K562 (cell line): ENCODE measurements around the gene MRPL55. TPM values are rescaled to one million over a fixed set of nuclear protein-coding genes. Genes with fewer than 3 reads are reported as not detected.

Source experiments
- ASH1L ChIP-seq: fragments of 450-650 bp; IDR thresholded peaks from 2 replicates; pipeline ENCODE4 v1.6.1; 2018; ENCODE audit warnings: borderline replicate concordance, mild to moderate bottlenecking, low read depth; ENCODE audit not compliant: partially characterized antibody
- CREM ChIP-seq: IDR thresholded peaks from 2 replicates; pipeline ENCODE4 v1.6.1; 2014; ENCODE audit warnings: antibody characterized with exemption, low read depth
- GABPB2 ChIP-seq: fragments of 250-450 bp; sonication (Bioruptor Pico); conservative IDR thresholded peaks from 2 replicates; pipeline ENCODE4 v1.5.1; 2021; ENCODE audit warnings: mild to moderate bottlenecking
- HDAC1 ChIP-seq, 2 experiments: fragments of 450-650 bp; IDR thresholded peaks; 2 replicates each; pipeline ENCODE4 v1.6.1; 2016 to 2017; ENCODE audit warnings: inconsistent platforms in 1 of 2, mild to moderate bottlenecking in 1 of 2, moderate library complexity in 1 of 2
- HDGF ChIP-seq: fragments of 450-650 bp; IDR thresholded peaks from 2 replicates; pipeline ENCODE4 v1.6.1; 2016
- HMG20B ChIP-seq: fragments of 250-450 bp; sonication (Bioruptor Pico); IDR thresholded peaks from 2 replicates; pipeline ENCODE4 v1.5.0; 2021; ENCODE audit warnings: mild to moderate bottlenecking
- HOXB6 ChIP-seq: fragments of 250-450 bp; sonication (Bioruptor Pico); IDR thresholded peaks from 2 replicates; pipeline ENCODE4 v1.5.1; 2022; ENCODE audit warnings: mild to moderate bottlenecking, borderline replicate concordance
- NFXL1 ChIP-seq: fragments of 450-650 bp; formaldehyde crosslinking; IDR thresholded peaks from 2 replicates; pipeline ENCODE4 v1.4.0; 2021; ENCODE audit warnings: mild to moderate bottlenecking
- PBX2 ChIP-seq, 2 experiments: IDR thresholded peaks in 1 of 2; conservative IDR thresholded peaks in 1 of 2; 2 replicates each; pipeline ENCODE4 v1.6.1; 2016; ENCODE audit warnings: low read depth in 2 of 2, mild to moderate bottlenecking in 1 of 2, missing compliant biosample characterization in 1 of 2, missing genetic modification characterization in 1 of 2, moderate library complexity in 1 of 2
- PHF21A ChIP-seq: fragments of 450-650 bp; IDR thresholded peaks from 2 replicates; pipeline ENCODE4 v1.6.1; 2017; ENCODE audit warnings: low read depth, borderline replicate concordance
- RHOXF2B ChIP-seq: fragments of 250-450 bp; sonication (Bioruptor Pico); conservative IDR thresholded peaks from 2 replicates; pipeline ENCODE4 v1.5.1; 2021
- SRSF9 ChIP-seq: fragments of 200-400 bp; formaldehyde crosslinking; IDR thresholded peaks from 2 replicates; pipeline ENCODE4 v1.6.1; 2017; ENCODE audit warnings: low read depth, low read length, borderline replicate concordance
- THAP7 ChIP-seq: fragments of 250-450 bp; sonication (Bioruptor Pico); IDR thresholded peaks from 2 replicates; pipeline ENCODE4 v1.5.0; 2021
- ZBED1 ChIP-seq: IDR thresholded peaks from 2 replicates; pipeline ENCODE4 v1.6.1; 2014
- ZBTB7A ChIP-seq: IDR thresholded peaks from 2 replicates; pipeline ENCODE4 v1.6.1; 2011; ENCODE audit warnings: low read depth, mild to moderate bottlenecking, low read length, moderate library complexity, borderline replicate concordance; ENCODE audit not compliant: control insufficient read depth
- ZC3H8 ChIP-seq: fragments of 450-650 bp; IDR thresholded peaks from 2 replicates; pipeline ENCODE4 v1.6.1; 2017
- ZKSCAN1 ChIP-seq: fragments of 150-350 bp; IDR thresholded peaks from 2 replicates; pipeline ENCODE4 v1.6.1; 2016; ENCODE audit warnings: low read depth, low read length
- ZKSCAN8 ChIP-seq: fragments of 200-800 bp; sonication (Bioruptor generic); IDR thresholded peaks from 2 replicates; pipeline ENCODE4 v1.6.1; 2016; ENCODE audit warnings: missing genetic modification characterization, missing compliant biosample characterization
- ZNF23 ChIP-seq: fragments of 250-450 bp; sonication (Bioruptor Pico); IDR thresholded peaks from 2 replicates; pipeline ENCODE4 v1.4.0; 2020; ENCODE audit warnings: mild to moderate bottlenecking
- ZNF77 ChIP-seq: fragments of 250-450 bp; sonication (Bioruptor Pico); IDR thresholded peaks from 2 replicates; pipeline ENCODE4 v1.5.0; 2020
- polyA plus RNA-seq, 8 experiments: library from polyadenylated mRNA; depleted of rRNA in 4 of 8; stranded (reverse) in 5 of 8; unstranded in 3 of 8; fragments of >200 nt; fragmentation: Nextera tagmentation in 2 of 8; fragmentation: Illumina TruSeq in 1 of 8; extraction: Ambion mirVana in 2 of 8; extraction: Trizol in 1 of 8; gene quantifications; 2 replicates each; pipeline versions ENCODE4 v1.2.1 to v1.2.3, GENCODE V29; 2011 to 2014; ENCODE audit warnings: inconsistent platforms in 1 of 8, missing spikeins in 1 of 8
- total RNA-seq, 7 experiments: library from RNA; depleted of rRNA in 6 of 7; stranded (reverse); fragments of >200 nt in 6 of 7; fragmentation: Illumina TruSeq in 2 of 7; extraction: Trizol in 2 of 7; gene quantifications; 2 replicates each; pipeline versions ENCODE4 v1.2.1 to v1.2.3, GENCODE V29; 2011 to 2021; ENCODE audit warnings: low replicate concordance in 1 of 7
- TF ChIP-seq, protein P1 (sequence below): fragments of 450-650 bp; IDR thresholded peaks from 2 replicates; pipeline ENCODE4 v1.6.1; 2016; ENCODE audit warnings: borderline replicate concordance
- TF ChIP-seq, protein P2 (sequence below): fragments of 250-450 bp; sonication (Bioruptor Pico); IDR thresholded peaks from 2 replicates; pipeline ENCODE4 v1.5.0; 2020; ENCODE audit warnings: mild to moderate bottlenecking, borderline replicate concordance

The MRPL55 gene
- total and polyA plus RNA-seq, 9 of the 15 experiments (the other 6 are each of a cell fraction or from before 2014, with no cell fraction given) = 34.9 to 228 (median 81.0) TPM

DNA sequence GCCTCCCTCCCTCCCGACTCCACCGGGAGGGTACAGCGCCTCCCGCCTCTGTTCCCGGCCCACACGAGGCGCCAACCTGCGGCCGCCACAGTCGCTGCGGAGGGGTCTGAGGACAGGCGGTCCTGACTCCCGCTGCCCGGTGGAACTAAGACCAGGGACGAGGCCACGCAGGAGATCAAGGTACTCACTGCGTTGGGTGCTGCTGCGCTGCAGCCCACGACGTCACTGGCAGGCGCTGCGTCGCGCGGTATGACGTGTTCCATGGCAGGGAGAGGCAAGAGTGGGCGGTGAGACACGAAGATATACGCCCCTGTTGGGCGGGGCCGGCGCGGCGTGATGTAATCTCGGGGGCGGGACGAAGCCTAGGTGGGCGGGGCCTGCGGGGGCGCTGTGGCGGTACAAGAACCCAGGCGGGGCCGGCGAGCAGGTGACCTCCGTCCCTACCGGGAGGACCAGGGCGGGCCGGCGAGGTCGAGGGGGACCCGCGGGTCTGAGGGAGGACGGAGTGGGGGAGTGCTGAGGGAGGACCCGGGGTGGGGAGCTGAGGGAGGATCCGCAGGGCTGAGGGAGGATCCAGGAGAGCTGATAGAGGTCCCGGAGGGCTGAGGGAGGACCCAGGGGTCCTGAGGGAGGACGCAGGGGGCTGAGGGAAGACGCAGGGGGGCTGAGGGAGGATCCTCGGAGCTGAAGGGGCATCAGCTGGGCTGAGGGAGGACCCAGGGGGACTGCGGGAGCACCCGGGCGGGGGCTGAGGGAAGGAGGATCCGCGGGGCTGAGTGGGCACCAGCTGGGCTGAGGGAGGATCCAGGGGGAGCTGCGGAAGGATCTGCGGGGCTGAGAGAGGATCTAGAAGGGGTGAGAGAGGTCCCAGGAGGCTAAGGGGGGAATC is at the start of gene MRPL55 (continued):
- TF ChIP-seq, protein P1, sequence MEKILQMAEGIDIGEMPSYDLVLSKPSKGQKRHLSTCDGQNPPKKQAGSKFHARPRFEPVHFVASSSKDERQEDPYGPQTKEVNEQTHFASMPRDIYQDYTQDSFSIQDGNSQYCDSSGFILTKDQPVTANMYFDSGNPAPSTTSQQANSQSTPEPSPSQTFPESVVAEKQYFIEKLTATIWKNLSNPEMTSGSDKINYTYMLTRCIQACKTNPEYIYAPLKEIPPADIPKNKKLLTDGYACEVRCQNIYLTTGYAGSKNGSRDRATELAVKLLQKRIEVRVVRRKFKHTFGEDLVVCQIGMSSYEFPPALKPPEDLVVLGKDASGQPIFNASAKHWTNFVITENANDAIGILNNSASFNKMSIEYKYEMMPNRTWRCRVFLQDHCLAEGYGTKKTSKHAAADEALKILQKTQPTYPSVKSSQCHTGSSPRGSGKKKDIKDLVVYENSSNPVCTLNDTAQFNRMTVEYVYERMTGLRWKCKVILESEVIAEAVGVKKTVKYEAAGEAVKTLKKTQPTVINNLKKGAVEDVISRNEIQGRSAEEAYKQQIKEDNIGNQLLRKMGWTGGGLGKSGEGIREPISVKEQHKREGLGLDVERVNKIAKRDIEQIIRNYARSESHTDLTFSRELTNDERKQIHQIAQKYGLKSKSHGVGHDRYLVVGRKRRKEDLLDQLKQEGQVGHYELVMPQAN = peak; percentile 88
- no peak for TF ChIP-seq THAP7 (CRISPR knock-in tag)
- TF ChIP-seq PBX2 (CRISPR knock-in tag; IDR thresholded peaks at IDR 0.05; ENCODE audit: low read depth) = no peak
- no peak for TF ChIP-seq PBX2 (tag; conservative IDR thresholded peaks at IDR 0.05; ENCODE audit: low read depth)
- no peak for TF ChIP-seq HOXB6 (CRISPR knock-in tag)
- TF ChIP-seq RHOXF2B (CRISPR knock-in tag) = no peak
- no peak for TF ChIP-seq GABPB2 (CRISPR knock-in tag)
- TF ChIP-seq ZKSCAN1 = peak; percentile 85
- TF ChIP-seq, protein P2, sequence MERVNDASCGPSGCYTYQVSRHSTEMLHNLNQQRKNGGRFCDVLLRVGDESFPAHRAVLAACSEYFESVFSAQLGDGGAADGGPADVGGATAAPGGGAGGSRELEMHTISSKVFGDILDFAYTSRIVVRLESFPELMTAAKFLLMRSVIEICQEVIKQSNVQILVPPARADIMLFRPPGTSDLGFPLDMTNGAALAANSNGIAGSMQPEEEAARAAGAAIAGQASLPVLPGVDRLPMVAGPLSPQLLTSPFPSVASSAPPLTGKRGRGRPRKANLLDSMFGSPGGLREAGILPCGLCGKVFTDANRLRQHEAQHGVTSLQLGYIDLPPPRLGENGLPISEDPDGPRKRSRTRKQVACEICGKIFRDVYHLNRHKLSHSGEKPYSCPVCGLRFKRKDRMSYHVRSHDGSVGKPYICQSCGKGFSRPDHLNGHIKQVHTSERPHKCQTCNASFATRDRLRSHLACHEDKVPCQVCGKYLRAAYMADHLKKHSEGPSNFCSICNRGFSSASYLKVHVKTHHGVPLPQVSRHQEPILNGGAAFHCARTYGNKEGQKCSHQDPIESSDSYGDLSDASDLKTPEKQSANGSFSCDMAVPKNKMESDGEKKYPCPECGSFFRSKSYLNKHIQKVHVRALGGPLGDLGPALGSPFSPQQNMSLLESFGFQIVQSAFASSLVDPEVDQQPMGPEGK (CRISPR knock-in tag) = no peak
- TF ChIP-seq HDAC1 (IDR thresholded peaks at IDR 0.05) = peak in 1 of 2 experiments; percentile 94; a peak in 3 of 4 replicates
- TF ChIP-seq ZKSCAN8 (CRISPR knock-in tag) = no peak
- no peak for TF ChIP-seq NFXL1
- TF ChIP-seq ZBED1 = peak; percentile 44; the same call in 1 of the 2 replicates
- TF ChIP-seq HMG20B (CRISPR knock-in tag) = no peak
- TF ChIP-seq PHF21A = 0 out of 2 replicates have a peak, but pooled peaks have one; percentile 45
- peak; percentile 100 for TF ChIP-seq CREM
- TF ChIP-seq ZBTB7A = peak; percentile 79
- TF ChIP-seq ASH1L = no peak
- no peak; the same call in 1 of the 2 replicates for TF ChIP-seq ZC3H8
- TF ChIP-seq SRSF9 = no peak
- no peak for TF ChIP-seq ZNF23
- no peak for TF ChIP-seq ZNF77 (CRISPR knock-in tag)
- no peak for TF ChIP-seq HDGF
